Measurements from ENCODE around the gene GAB1. TPM values are rescaled to one million over a fixed set of nuclear protein-coding genes. Genes with fewer than 3 reads are reported as not detected.

Gene GAB1
- total and polyA plus RNA-seq, 2 of the 8 experiments (the other 6 are each of a cell fraction or from before 2014, with no cell fraction given): 6.8 to 21.3 TPM

DNA sequence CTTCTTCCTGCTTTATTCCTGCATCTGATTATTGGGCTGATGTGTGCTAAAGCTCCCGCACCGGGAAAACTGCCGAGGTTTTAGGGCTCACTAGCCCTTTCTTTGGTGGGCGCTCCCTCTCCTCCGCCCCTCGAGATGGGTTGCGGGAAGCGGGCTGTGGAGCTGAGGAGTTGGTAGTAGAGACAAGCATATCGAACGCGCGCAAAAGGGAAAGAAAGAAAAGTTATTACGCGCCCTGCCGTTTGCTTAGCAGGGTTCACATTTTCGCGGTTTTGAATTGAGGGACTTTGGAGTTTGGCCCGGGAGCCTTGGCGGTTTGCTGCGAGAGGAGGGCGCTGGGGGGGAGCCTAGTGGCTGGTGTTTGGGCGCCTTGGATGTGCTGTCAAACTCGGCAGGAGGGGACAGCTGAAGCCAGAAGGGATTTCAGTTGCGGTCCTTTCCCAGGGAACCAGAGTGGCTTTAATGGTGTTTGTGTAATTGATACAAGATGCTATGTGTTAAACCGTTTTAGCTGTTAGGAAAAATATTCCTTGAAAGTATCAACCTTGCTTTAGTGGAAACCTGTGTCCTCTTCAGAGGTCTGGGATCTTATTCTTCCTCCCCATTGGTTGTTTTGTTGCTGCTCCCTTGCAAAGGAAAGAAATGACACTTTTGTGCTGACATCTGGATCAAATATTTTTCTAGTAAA lies 1.1 kb downstream of the GAB1 start:
- Histone ChIP-seq H4K91ac (replicated peaks; ENCODE audit: insufficient read length, low read length) (no peak overlapping the region), H2BK5ac (ENCODE audit: low read depth, low read length) (no peak overlapping the region), H3K79me1 (ENCODE audit: low read depth, low read length) (0 out of 2 replicates have a peak, but pooled peaks cover 4% of the 10 kb centered on the region), H2BK15ac (ENCODE audit: low read length) (no peak overlapping the region), H3K14ac (ENCODE audit: insufficient read length) (no peak overlapping the region), H2BK20ac (ENCODE audit: low read length) (no peak overlapping the region), H3K23ac (ENCODE audit: insufficient read length) (peak overlapping the region; percentile 53), H3K4me3 (ENCODE audit: extremely low read depth in 1 of 4, insufficient read depth in 2 of 4, low read depth in 3 of 4, low read length in 4 of 4) (peak overlapping the region; percentile 77 to 92 (median 86)), H3K27me3 (replicated peaks in 1 of 4; ENCODE audit: control insufficient read depth in 3 of 4, extremely low read depth in 1 of 4, insufficient read depth in 3 of 4, low read length in 3 of 4) (no peaks in the 10 kb centered on the region), H3K18ac (ENCODE audit: extremely low read depth, low read length) (no peak overlapping the region; the same call in 1 of the 2 replicates), H4K8ac (ENCODE audit: extremely low read depth, insufficient read depth, low read length) (0 out of 2 replicates have a peak overlapping the region, but pooled peaks have one; percentile 1), H3K9me3 (ENCODE audit: insufficient read depth in 2 of 2, low read depth in 1 of 2, low read length in 1 of 2) (no peaks in the 10 kb centered on the region), H4K20me1 (replicated peaks in 1 of 2; ENCODE audit: control insufficient read depth in 1 of 2, insufficient read depth in 2 of 2, low read length in 2 of 2) (peaks cover 1 to 4% of the 10 kb centered on the region in 2 experiments), H2BK120ac (replicated peaks; ENCODE audit: low read depth, low read length) (no peak overlapping the region), H3K4me2 (ENCODE audit: insufficient read depth in 1 of 2, low read depth in 2 of 2, low read length in 2 of 2) (peak overlapping the region; percentile 69 to 98), H2AFZ (ENCODE audit: low read length) (no peak overlapping the region), H3K4ac (replicated peaks; ENCODE audit: insufficient read length, low read depth, low read length) (no peak overlapping the region), H3K79me2 (ENCODE audit: control insufficient read depth in 1 of 2, insufficient read depth in 2 of 2, low read length in 2 of 2) (peaks cover 0 to 29% of the 10 kb centered on the region in 2 experiments; a peak in 3 of 4 replicates), H3K56ac (replicated peaks; ENCODE audit: insufficient read length, low read depth, low read length) (no peak overlapping the region), H3K27ac (ENCODE audit: low read depth, low read length) (no peak overlapping the region), H3K4me1 (replicated peaks in 1 of 4; ENCODE audit: control insufficient read depth in 3 of 4, insufficient read depth in 4 of 4, low read length in 3 of 4) (peaks cover 0 to 4% (median 2%) of the 10 kb centered on the region in 4 experiments; a peak in 3 of 7 replicates), H3K9ac (replicated peaks in 1 of 4; ENCODE audit: extremely low read depth in 1 of 4, low read depth in 3 of 4, low read length in 3 of 4) (peak overlapping the region in 3 of 4 experiments; percentile 66 to 84 (median 77); a peak in 4 of 7 replicates), H3K36me3 (ENCODE audit: control insufficient read depth in 2 of 4, insufficient read depth in 4 of 4, low read length in 3 of 4) (no peaks in the 10 kb centered on the region), H4K5ac (ENCODE audit: insufficient read length, low read depth, low read length) (no peak overlapping the region), H2AK5ac (ENCODE audit: low read depth, low read length) (no peak overlapping the region), H3K23me2 (ENCODE audit: low read depth, low read length) (peaks cover 10% of the 10 kb centered on the region; the same call in 1 of the 2 replicates), H2BK12ac (ENCODE audit: low read depth, low read length) (no peak overlapping the region)
- DNase-seq (ENCODE audit: low read depth in 1 of 2, low spot score in 2 of 2) (no peak), FAIRE-seq (no peak)
- CTCF ChIA-PET (ENCODE audit: partially characterized antibody): interaction anchor here (0.7 to 2.2 kb wide), 8 partner anchors 8 to 135 kb away, joined by 3 to 7 read pairs (median 3); no protein-coding TSS in a partner anchor
- 2% methylated on average over 20 of the region's 25 CpGs; no CpG with 5 or more reads in 1 of the 2 experiments for WGBS, 2 experiments (ENCODE audit: extremely low coverage in 1 of 2, insufficient coverage in 1 of 2, insufficient read length in 1 of 2, insufficient replicate concordance in 2 of 2, low coverage in 1 of 2, low lambda C conversion rate in 2 of 2, missing lambda C conversion rate in 1 of 2)
- no peak for TF ChIP-seq KDM5A (IDR thresholded peaks at IDR 0.05; ENCODE audit: low read length)
- 0 out of 4 replicates have a peak, but pooled peaks of 1 of the 2 experiments have one; percentile 52 for TF ChIP-seq SIN3A (conservative IDR thresholded peaks at IDR 0.05 in 1 of 2, IDR thresholded peaks at IDR 0.05 in 1 of 2; ENCODE audit: low read depth in 1 of 2, low read length in 2 of 2)
- POLR2A ChIA-PET (ENCODE audit: partially characterized antibody): interaction anchor here (0.7 to 2.2 kb wide), 12 partner anchors 8 to 176 kb away, joined by 3 to 10 read pairs (median 4); no protein-coding TSS in a partner anchor
